HCT116 (cell line): Measurements from ENCODE around the gene ATP7B. TPM values are rescaled to one million over a fixed set of nuclear protein-coding genes. Genes with fewer than 3 reads are reported as not detected.

Experiments used
- ATAC-seq: fragments of 200-7000 bp; cut with Tn5 transposase; 2 replicates; pipeline ENCODE4 v1.9.1; 2020; ENCODE audit warnings: mild to moderate bottlenecking, moderate library complexity
- BruUV-seq: library from RNA; stranded (reverse); fragments of 400-500 nt; replicated peaks from 2 replicates; lab custom pipeline; 2021; lab: Mats Ljungman, UMichigan
- CTCF ChIA-PET: fragments of 300-600 bp; sonication (Branson Sonifier 250); formaldehyde crosslinking; loops from one replicate; lab custom pipeline; 2021; ENCODE audit warnings: antibody characterized with exemption; lab: Charles Lee
- POLR2A ChIA-PET: fragments of 300-600, 350-600 bp; sonication (Branson Sonifier 250); formaldehyde crosslinking; loops from one replicate; lab custom pipeline; 2021; ENCODE audit warnings: antibody characterized with exemption; lab: Charles Lee
- RAD21 ChIA-PET, 2 experiments: fragments of 300-600 bp; sonication (Branson Sonifier 250); formaldehyde crosslinking; loops; one replicate each; lab custom pipeline; 2023; ENCODE audit warnings: low total read pairs in 2 of 2; ENCODE audit not compliant: uncharacterized antibody in 2 of 2, unreplicated experiment in 2 of 2, low non-redundant PET in 1 of 2; lab: Charles Lee
- DNase-seq: peaks from one replicate; pipeline ENCODE4 v3.0.0-alpha.2; 2010; ENCODE audit warnings: low read depth, low spot score
- H2AFZ ChIP-seq: fragments of 200-600 bp; shearing (Covaris generic), sonication (generic); 2 replicates; pipeline ENCODE4 v1.6.1; 2017; ENCODE audit warnings: low read depth, mixed run types, mixed read lengths, antibody characterized with exemption, low read length; ENCODE audit not compliant: poor library complexity, severe bottlenecking
- H3K27ac ChIP-seq: 2 replicates; pipeline ENCODE4 v1.5.1; 2012; ENCODE audit warnings: low read depth, low read length
- H3K27me3 ChIP-seq: fragments of 200-600 bp; sonication (generic); 2 replicates; pipeline ENCODE4 v1.6.1; 2016; ENCODE audit warnings: mixed run types, low read length, mixed read lengths; ENCODE audit not compliant: insufficient read depth
- H3K36me3 ChIP-seq, 2 experiments: fragments of 200-500 bp in 1 of 2; fragments of 200-600 bp in 1 of 2; sonication (Bioruptor generic) in 1 of 2; sonication (generic) in 1 of 2; 2 replicates each; pipeline versions ENCODE4 v1.5.1 to v1.6.1; 2014 to 2016; ENCODE audit warnings: low read length in 2 of 2, inconsistent platforms in 1 of 2, mixed read lengths in 1 of 2, mixed run types in 1 of 2; ENCODE audit not compliant: insufficient read depth in 2 of 2, control insufficient read depth in 1 of 2
- H3K4me1 ChIP-seq, 2 experiments: fragments of 200-600 bp in 1 of 2; sonication (generic) in 1 of 2; 2 replicates each; pipeline versions ENCODE4 v1.5.1 to v1.6.1; 2012 to 2017; ENCODE audit warnings: low read length in 2 of 2, inconsistent platforms in 1 of 2, mild to moderate bottlenecking in 1 of 2, mixed read lengths in 1 of 2, mixed run types in 1 of 2, moderate library complexity in 1 of 2; ENCODE audit not compliant: insufficient read depth in 2 of 2, control insufficient read depth in 1 of 2
- H3K4me2 ChIP-seq: fragments of 200-600 bp; sonication (generic); 2 replicates; pipeline ENCODE4 v1.6.1; 2017; ENCODE audit warnings: mixed run types, low read length, mixed read lengths
- H3K4me3 ChIP-seq, 2 experiments: fragments of 200-600 bp in 1 of 2; sonication (generic) in 1 of 2; replicated peaks in 1 of 2; 2 replicates each; pipeline ENCODE4 v1.5.1; 2011 to 2016; ENCODE audit warnings: low read length in 2 of 2, control low read depth in 1 of 2, low read depth in 1 of 2, mild to moderate bottlenecking in 1 of 2, mixed read lengths in 1 of 2, mixed run types in 1 of 2
- H3K79me2 ChIP-seq: fragments of 200-600 bp; sonication (generic); 2 replicates; pipeline ENCODE4 v1.6.1; 2017; ENCODE audit warnings: mild to moderate bottlenecking, mixed run types, low read length, moderate library complexity, mixed read lengths; ENCODE audit not compliant: insufficient read depth
- H3K9ac ChIP-seq: fragments of 200-600 bp; sonication (generic); 2 replicates; pipeline ENCODE4 v1.6.1; 2016; ENCODE audit warnings: low read length, mixed read lengths
- H3K9me2 ChIP-seq: fragments of 200-600 bp; sonication (generic), shearing (Covaris generic); 2 replicates; pipeline ENCODE4 v1.6.1; 2017; ENCODE audit warnings: mixed run types, mild to moderate bottlenecking, moderate library complexity; ENCODE audit not compliant: insufficient read depth
- H3K9me3 ChIP-seq, 2 experiments: fragments of 200-500 bp in 1 of 2; fragments of 200-600 bp in 1 of 2; sonication (Bioruptor generic) in 1 of 2; sonication (generic) in 1 of 2; 2 replicates each; pipeline ENCODE4 v1.6.1; 2014 to 2017; ENCODE audit warnings: low read length in 2 of 2, mixed read lengths in 2 of 2, inconsistent platforms in 1 of 2, low read depth in 1 of 2, mild to moderate bottlenecking in 1 of 2, mixed run types in 1 of 2, moderate library complexity in 1 of 2; ENCODE audit not compliant: control insufficient read depth in 1 of 2, insufficient read depth in 1 of 2
- H4K20me1 ChIP-seq: fragments of 200-600 bp; sonication (generic), shearing (Covaris generic); 2 replicates; pipeline ENCODE4 v1.6.1; 2017; ENCODE audit warnings: mixed run types, mild to moderate bottlenecking, moderate library complexity; ENCODE audit not compliant: insufficient read depth
- CBX3 ChIP-seq: IDR thresholded peaks from 2 replicates; pipeline ENCODE4 v1.6.1; 2012; ENCODE audit warnings: low read depth
- CEBPB ChIP-seq: IDR thresholded peaks from 2 replicates; pipeline ENCODE4 v1.6.1; 2012; ENCODE audit warnings: low read depth
- CTCF ChIP-seq, 3 experiments: fragments of 200-600 bp in 1 of 3; sonication (generic) in 1 of 3; IDR thresholded peaks in 2 of 3; conservative IDR thresholded peaks in 1 of 3; 2 replicates each; pipeline ENCODE4 v1.5.1; 2012 to 2017; ENCODE audit warnings: low read depth in 2 of 3, low read length in 2 of 3, antibody characterized with exemption in 1 of 3, borderline replicate concordance in 1 of 3, control low read depth in 1 of 3, mild to moderate bottlenecking in 1 of 3, mixed read lengths in 1 of 3, mixed run types in 1 of 3, moderate library complexity in 1 of 3; ENCODE audit not compliant: insufficient read depth in 1 of 3
- EGR1 ChIP-seq: IDR thresholded peaks from 2 replicates; pipeline ENCODE4 v1.6.1; 2012; ENCODE audit warnings: low read depth
- ELF1 ChIP-seq: IDR thresholded peaks from 2 replicates; pipeline ENCODE4 v1.6.1; 2012; ENCODE audit warnings: low read depth, borderline replicate concordance
- EZH2 ChIP-seq: fragments of 200-600 bp; sonication (generic); IDR thresholded peaks from 2 replicates; pipeline ENCODE4 v1.6.1; 2017; ENCODE audit warnings: antibody characterized with exemption, mixed run types
- EZH2phosphoT487 ChIP-seq: fragments of 200-600 bp; IDR thresholded peaks from 2 replicates; pipeline ENCODE4 v1.6.1; 2018; ENCODE audit warnings: antibody characterized with exemption, borderline replicate concordance
- FOSL1 ChIP-seq: IDR thresholded peaks from 2 replicates; pipeline ENCODE4 v1.6.1; 2012; ENCODE audit warnings: low read depth
- JUND ChIP-seq: IDR thresholded peaks from 2 replicates; pipeline ENCODE4 v1.6.1; 2012
- MAX ChIP-seq: IDR thresholded peaks from 2 replicates; pipeline ENCODE4 v1.6.1; 2012
- POLR2A ChIP-seq: IDR thresholded peaks from 2 replicates; pipeline ENCODE4 v1.7.0; 2011; ENCODE audit warnings: borderline replicate concordance; ENCODE audit not compliant: insufficient read depth, insufficient read length; ENCODE audit errors: extremely low read depth
- RAD21 ChIP-seq: IDR thresholded peaks from 2 replicates; pipeline ENCODE4 v1.6.1; 2012; ENCODE audit warnings: low read depth, mild to moderate bottlenecking
- REST ChIP-seq: IDR thresholded peaks from 2 replicates; pipeline ENCODE4 v1.6.1; 2012; ENCODE audit warnings: low read depth
- SRF ChIP-seq: IDR thresholded peaks from 2 replicates; pipeline ENCODE4 v1.6.1; 2012; ENCODE audit warnings: low read depth
- TCF7L2 ChIP-seq: IDR thresholded peaks from 2 replicates; pipeline ENCODE4 v1.7.0; 2011; ENCODE audit warnings: borderline replicate concordance, inconsistent platforms; ENCODE audit not compliant: insufficient read depth, insufficient read length; ENCODE audit errors: extremely low read depth
- YY1 ChIP-seq: IDR thresholded peaks from 2 replicates; pipeline ENCODE4 v1.6.1; 2011; ENCODE audit warnings: low read length, low read depth, moderate library complexity, mild to moderate bottlenecking; ENCODE audit not compliant: insufficient replicate concordance; ENCODE audit errors: extremely low read depth
- ZFX ChIP-seq: fragments of 450-650 bp; IDR thresholded peaks from 2 replicates; pipeline ENCODE4 v1.6.1; 2017
- ZNF274 ChIP-seq: fragments of 200-500 bp; sonication (Bioruptor generic); IDR thresholded peaks from 2 replicates; pipeline ENCODE4 v1.6.1; 2014; ENCODE audit warnings: mild to moderate bottlenecking, low read depth, low read length, inconsistent platforms
- intact Hi-C: fragments of 100-400 bp; cut with micrococcal nuclease; formaldehyde crosslinking; loops from 2 replicates; pipeline ENCODE4 v1.10.0; 2022
- total RNA-seq: library from RNA; stranded (reverse); gene quantifications from one replicate; pipeline ENCODE4 v1.2.1, GENCODE V29; 2021; ENCODE audit not compliant: unreplicated experiment
- TF ChIP-seq, protein P1 (sequence below): IDR thresholded peaks from 2 replicates; pipeline ENCODE4 v1.6.1; 2012
- TF ChIP-seq, protein P2 (sequence below): IDR thresholded peaks from 2 replicates; pipeline ENCODE4 v1.6.1; 2011; ENCODE audit warnings: mild to moderate bottlenecking, low read length, moderate library complexity; ENCODE audit not compliant: insufficient replicate concordance; ENCODE audit errors: extremely low read depth

ATP7B gene
- total RNA-seq, 1 experiment from 2014 or later: 10.3 TPM

DNA sequence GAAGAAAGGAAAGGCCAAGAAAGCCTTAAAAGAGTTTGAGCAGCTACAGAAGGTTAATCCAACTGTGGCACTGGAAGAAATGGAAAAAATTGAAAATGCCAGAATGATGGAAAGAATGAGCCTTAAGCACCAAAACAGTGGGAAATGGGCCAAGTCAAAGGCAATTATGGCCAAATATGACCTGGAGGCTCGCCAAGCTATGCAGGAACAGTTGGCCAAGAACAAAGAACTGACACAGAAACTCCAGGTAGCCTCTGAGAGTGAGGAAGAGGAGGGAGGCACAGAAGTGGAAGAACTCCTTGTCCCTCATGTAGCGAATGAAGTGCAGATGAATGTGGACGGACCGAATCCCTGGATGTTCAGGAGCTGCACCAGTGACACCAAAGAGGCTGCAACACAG, 18.3 kb upstream of the ATP7B start:
- no TSS peak for BruUV-seq
- POLR2A ChIA-PET: no interaction called here
- CTCF ChIA-PET: no interaction called here
- Histone ChIP-seq H3K4me3 (no peak overlapping the region), H3K27me3 (no peaks in the 10 kb centered on the region), H3K9ac (no peak overlapping the region), H3K4me2 (no peak overlapping the region), H3K9me3 (no peaks in the 10 kb centered on the region), H3K27ac (no peak overlapping the region), H3K36me3 (peaks cover 8 to 9% of the 10 kb centered on the region in 2 experiments; a peak in 3 of 4 replicates), H3K9me2 (no peaks in the 10 kb centered on the region), H3K4me1 (no peaks in the 10 kb centered on the region), H2AFZ (no peak overlapping the region), H4K20me1 (no peaks in the 10 kb centered on the region), H3K79me2 (peaks cover 7% of the 10 kb centered on the region; the same call in 1 of the 2 replicates)
- TF ChIP-seq, protein P1, sequence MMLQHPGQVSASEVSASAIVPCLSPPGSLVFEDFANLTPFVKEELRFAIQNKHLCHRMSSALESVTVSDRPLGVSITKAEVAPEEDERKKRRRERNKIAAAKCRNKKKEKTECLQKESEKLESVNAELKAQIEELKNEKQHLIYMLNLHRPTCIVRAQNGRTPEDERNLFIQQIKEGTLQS: no peak
- TF ChIP-seq YY1 (no peak), EZH2 (no peak), CTCF (IDR thresholded peaks at IDR 0.05 in 2 of 3, conservative IDR thresholded peaks at IDR 0.05 in 1 of 3; ENCODE audit: borderline replicate concordance in 1 of 3, insufficient read depth in 1 of 3, low read depth in 2 of 3, low read length in 2 of 3) (no peak), ZNF274 (no peak), ELF1 (no peak), MAX (no peak), ZFX (no peak), TCF7L2 (no peak), FOSL1 (no peak), JUND (no peak), CBX3 (no peak), EGR1 (no peak), REST (no peak), CEBPB (no peak), SRF (no peak), RAD21 (no peak), EZH2phosphoT487 (no peak), POLR2A (no peak)
- TF ChIP-seq, protein P2, sequence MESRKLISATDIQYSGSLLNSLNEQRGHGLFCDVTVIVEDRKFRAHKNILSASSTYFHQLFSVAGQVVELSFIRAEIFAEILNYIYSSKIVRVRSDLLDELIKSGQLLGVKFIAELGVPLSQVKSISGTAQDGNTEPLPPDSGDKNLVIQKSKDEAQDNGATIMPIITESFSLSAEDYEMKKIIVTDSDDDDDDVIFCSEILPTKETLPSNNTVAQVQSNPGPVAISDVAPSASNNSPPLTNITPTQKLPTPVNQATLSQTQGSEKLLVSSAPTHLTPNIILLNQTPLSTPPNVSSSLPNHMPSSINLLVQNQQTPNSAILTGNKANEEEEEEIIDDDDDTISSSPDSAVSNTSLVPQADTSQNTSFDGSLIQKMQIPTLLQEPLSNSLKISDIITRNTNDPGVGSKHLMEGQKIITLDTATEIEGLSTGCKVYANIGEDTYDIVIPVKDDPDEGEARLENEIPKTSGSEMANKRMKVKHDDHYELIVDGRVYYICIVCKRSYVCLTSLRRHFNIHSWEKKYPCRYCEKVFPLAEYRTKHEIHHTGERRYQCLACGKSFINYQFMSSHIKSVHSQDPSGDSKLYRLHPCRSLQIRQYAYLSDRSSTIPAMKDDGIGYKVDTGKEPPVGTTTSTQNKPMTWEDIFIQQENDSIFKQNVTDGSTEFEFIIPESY: no peak
- ATAC-seq: no peak
- no peak for DNase-seq
- intact Hi-C loops: no loop called here
- RAD21 ChIA-PET: no interaction called here
